Erythroblast (primary cell): ENCODE results near the gene TKT.

Source experiments
- GATA1 ChIP-seq: IDR thresholded peaks from 2 replicates; pipeline ENCODE4 v1.6.1; 2011; ENCODE audit warnings: low read depth, mild to moderate bottlenecking, control low read depth, low read length, moderate library complexity
- POLR2A ChIP-seq: IDR thresholded peaks from 2 replicates; pipeline ENCODE4 v1.6.1; 2011; ENCODE audit warnings: mild to moderate bottlenecking, low read length

GRCh38 chr3:53273146-53273670 lies 17.4 kb upstream of the TKT start:
- TF ChIP-seq POLR2A (no peak), GATA1 (no peak)
